Prostate gland (tissue), 2 donors: ENCODE measurements around the gene NINJ2. TPM values are rescaled to one million over a fixed set of nuclear protein-coding genes. Genes with fewer than 3 reads are reported as not detected.

ENCODE experiments used
- DNase-seq: peaks from one replicate; pipeline ENCODE4 v3.0.0-alpha.2; 2019; ENCODE audit warnings: low spot score
- H3K27ac ChIP-seq, 2 donors: fragments of 200-600 bp; sonication (generic); 2 replicates each; pipeline ENCODE4 v1.5.1; 2017 to 2019
- H3K27me3 ChIP-seq: fragments of 200-600 bp; sonication (generic); replicated peaks from 2 replicates; pipeline ENCODE4 v1.5.1; 2019; ENCODE audit not compliant: insufficient read depth
- H3K36me3 ChIP-seq, 2 donors: fragments of 200-600 bp; sonication (generic); 1 replicate in 1 of 2; 2 replicates in 1 of 2; pipeline versions ENCODE4 v1.5.1 to v1.8.1; 2017 to 2019
- H3K4me1 ChIP-seq: fragments of 200-600 bp; sonication (generic); replicated peaks from 2 replicates; pipeline ENCODE4 v1.5.1; 2019
- H3K4me3 ChIP-seq, 2 donors: fragments of 200-600 bp; sonication (generic); 2 replicates each; pipeline ENCODE4 v1.5.1; 2017 to 2019
- H3K9me3 ChIP-seq: fragments of 200-600 bp; sonication (generic); 2 replicates; pipeline ENCODE4 v1.5.1; 2017
- CTCF ChIP-seq, 4 experiments: fragments of 200-600 bp in 2 of 4; fragments of 450-650 bp in 2 of 4; sonication (generic) in 2 of 4; IDR thresholded peaks; 1 replicate in 3 of 4; 2 replicates in 1 of 4; pipeline ENCODE4 v1.5.1; 2016 to 2019; ENCODE audit warnings: antibody characterized with exemption in 4 of 4, mild to moderate bottlenecking in 2 of 4, moderate library complexity in 2 of 4
- POLR2A ChIP-seq: fragments of 450-650 bp; IDR thresholded peaks from one replicate; pipeline ENCODE4 v1.6.1; 2016; ENCODE audit warnings: antibody characterized with exemption, mild to moderate bottlenecking
- POLR2AphosphoS5 ChIP-seq: sonication (generic); formaldehyde crosslinking; IDR thresholded peaks from one replicate; pipeline ENCODE4 v1.6.1; 2017; ENCODE audit warnings: antibody characterized with exemption
- WGBS: methylation state at CpG from one replicate; pipeline ENCODE4 v1.1.5; 2018; 5-methylcytosine and 5-hydroxymethylcytosine counted together
- intact Hi-C: fragments of 100-400 bp; cut with DNase I; formaldehyde crosslinking; loops from one replicate; pipeline ENCODE4 v1.14.2; 2022
- total RNA-seq, 2 donors: library from RNA; depleted of rRNA; stranded (reverse); fragments of >200 nt; gene quantifications; one replicate each; pipeline ENCODE4 v1.1.0, GENCODE V29; 2016

The NINJ2 gene
- total RNA-seq, 2 donors from 2014 or later = 1.1 to 17.3 TPM

GRCh38 chr12:532908-533565 is 130.2 kb downstream of the NINJ2 start:
- intact Hi-C loops = no loop called here
- no peaks in the 10 kb centered on the region for H3K27me3 ChIP-seq
- H3K4me3 ChIP-seq = no peak overlapping the region
- H3K27ac ChIP-seq = no peak overlapping the region
- no peak for DNase-seq
- 89% methylated on average over 9 of the region's 9 CpGs for WGBS
- no peaks in the 10 kb centered on the region for H3K4me1 ChIP-seq
- no peaks in the 10 kb centered on the region for H3K36me3 ChIP-seq
- TF ChIP-seq CTCF (IDR thresholded peaks at IDR 0.05) (no peak), POLR2A (no peak), POLR2AphosphoS5 (no peak)
- no peaks in the 10 kb centered on the region for H3K9me3 ChIP-seq

GRCh38 chr12:531951-532585 is 131.2 kb downstream of the NINJ2 start:
- Histone ChIP-seq H3K36me3 (no peaks in the 10 kb centered on the region), H3K9me3 (no peaks in the 10 kb centered on the region), H3K27me3 (no peaks in the 10 kb centered on the region), H3K4me3 (no peak overlapping the region), H3K4me1 (no peaks in the 10 kb centered on the region), H3K27ac (no peak overlapping the region)
- intact Hi-C loops = no loop called here
- 81% methylated on average over 3 of the region's 3 CpGs for WGBS
- no peak for TF ChIP-seq POLR2AphosphoS5
- no peak for TF ChIP-seq POLR2A
- TF ChIP-seq CTCF (IDR thresholded peaks at IDR 0.05) = no peak
- DNase-seq = no peak

GRCh38 chr12:530821-531220 is 132.4 kb downstream of the NINJ2 start:
- Histone ChIP-seq H3K4me3 (no peak overlapping the region), H3K36me3 (no peaks in the 10 kb centered on the region), H3K9me3 (no peaks in the 10 kb centered on the region), H3K27me3 (no peaks in the 10 kb centered on the region), H3K27ac (no peak overlapping the region), H3K4me1 (no peaks in the 10 kb centered on the region)
- intact Hi-C loops = no loop called here
- no peak for DNase-seq
- 71% methylated on average over 6 of the region's 6 CpGs for whole genome bisulfite sequencing
- TF ChIP-seq POLR2A = no peak
- no peak for TF ChIP-seq CTCF (IDR thresholded peaks at IDR 0.05)
- TF ChIP-seq POLR2AphosphoS5 = no peak

GRCh38 chr12:530308-530707 is 132.9 kb downstream of the NINJ2 start:
- no peak overlapping the region for H3K27ac ChIP-seq
- intact Hi-C loops = no loop called here
- H3K9me3 ChIP-seq = no peaks in the 10 kb centered on the region
- no peak overlapping the region for H3K4me3 ChIP-seq
- no peaks in the 10 kb centered on the region for H3K27me3 ChIP-seq
- H3K4me1 ChIP-seq = no peaks in the 10 kb centered on the region
- H3K36me3 ChIP-seq = no peaks in the 10 kb centered on the region
- TF ChIP-seq POLR2AphosphoS5 = peak; percentile 4
- no peak for TF ChIP-seq CTCF (IDR thresholded peaks at IDR 0.05)
- DNase-seq = no peak
- WGBS = 67% methylated on average over 6 of the region's 6 CpGs

GRCh38 chr12:527729-528128 is 135.5 kb downstream of the NINJ2 start:
- 84% methylated on average over 4 of the region's 4 CpGs for WGBS
- Histone ChIP-seq H3K4me1 (no peaks in the 10 kb centered on the region), H3K9me3 (no peaks in the 10 kb centered on the region), H3K36me3 (no peaks in the 10 kb centered on the region), H3K27me3 (no peaks in the 10 kb centered on the region), H3K4me3 (no peak overlapping the region), H3K27ac (no peak overlapping the region)
- no peak for DNase-seq
- intact Hi-C loops = no loop called here
- TF ChIP-seq CTCF (IDR thresholded peaks at IDR 0.05) (no peak), POLR2AphosphoS5 (no peak), POLR2A (no peak)
